SK-N-MC (cell line): ENCODE results near the gene RCOR1.

Source experiments
- EZH2 ChIP-seq: fragments of 200-600 bp; sonication (generic); IDR thresholded peaks from one replicate; pipeline ENCODE4 v1.6.1; 2017; ENCODE audit warnings: antibody characterized with exemption
- POLR2AphosphoS5 ChIP-seq: IDR thresholded peaks from 2 replicates; pipeline ENCODE4 v1.6.1; 2012; ENCODE audit warnings: mild to moderate bottlenecking, low read depth, low read length, borderline replicate concordance

DNA sequence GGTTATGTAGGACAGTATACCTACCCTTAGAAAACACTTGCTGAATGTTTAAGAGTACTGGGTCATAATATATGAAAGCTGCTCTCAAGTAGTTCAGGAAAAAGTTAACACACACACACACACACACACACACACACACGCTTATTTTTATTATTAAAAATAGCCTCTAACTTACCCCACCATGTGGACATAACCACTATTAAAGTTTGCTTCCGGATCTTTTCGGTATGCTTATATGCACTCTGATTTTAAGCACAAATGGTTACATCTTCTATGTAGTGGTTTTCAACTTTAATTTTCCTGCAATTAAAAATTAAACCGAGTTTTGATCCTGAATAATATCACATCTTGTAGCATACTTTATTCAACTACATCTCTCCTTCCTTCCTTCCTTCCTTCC is 99.9 kb downstream of the RCOR1 start:
- no peak; the same call in 1 of the 2 replicates for TF ChIP-seq POLR2AphosphoS5
- TF ChIP-seq EZH2: no peak
